Body of pancreas (tissue), 4 donors: ENCODE data around the gene MEIOC. TPM values are rescaled to one million over a fixed set of nuclear protein-coding genes. Genes with fewer than 3 reads are reported as not detected.

Source experiments
- ATAC-seq: fragments of 150-250 bp; one replicate; pipeline ENCODE4 v1.9.1; 2016
- DNase-seq, 4 donors: peaks; one replicate each; pipeline ENCODE4 v3.0.0-alpha.2; 2019
- H3K27ac ChIP-seq, 4 donors: fragments of 200-600 bp; sonication (generic); 1 replicate in 3 of 4; 2 replicates in 1 of 4; pipeline versions ENCODE4 v1.5.1 to v1.6.1; 2016 to 2019; ENCODE audit warnings: mild to moderate bottlenecking in 1 of 4, mixed read lengths in 1 of 4, moderate library complexity in 1 of 4
- H3K27me3 ChIP-seq, 2 donors: fragments of 200-600 bp; sonication (generic); one replicate each; pipeline ENCODE4 v1.6.0; 2016; ENCODE audit warnings: mild to moderate bottlenecking in 1 of 2
- H3K36me3 ChIP-seq, 2 donors: fragments of 200-600 bp; sonication (generic); replicated peaks in 1 of 2; 2 replicates each; pipeline ENCODE4 v1.5.1; 2016; ENCODE audit warnings: low read depth in 2 of 2; ENCODE audit not compliant: insufficient read depth in 1 of 2
- H3K4me1 ChIP-seq: fragments of 200-600 bp; sonication (generic); one replicate; pipeline ENCODE4 v1.6.0; 2016
- H3K4me3 ChIP-seq, 2 donors: fragments of 200-600 bp; sonication (generic); 1 replicate in 1 of 2; 2 replicates in 1 of 2; pipeline ENCODE4 v1.5.1; 2016 to 2019
- H3K9me3 ChIP-seq, 3 donors: fragments of 200-600 bp; sonication (generic); 1 replicate in 2 of 3; 2 replicates in 1 of 3; pipeline ENCODE4 v1.5.1; 2016
- CTCF ChIP-seq, 7 experiments: fragments of 450-650 bp in 4 of 7; fragments of 200-600 bp in 3 of 7; sonication (generic) in 3 of 7; IDR thresholded peaks; one replicate each; pipeline ENCODE4 v1.5.1; 2016 to 2019; ENCODE audit warnings: antibody characterized with exemption in 7 of 7
- POLR2A ChIP-seq, 3 donors: fragments of 450-650 bp; IDR thresholded peaks; one replicate each; pipeline ENCODE4 v1.6.1; 2016; ENCODE audit warnings: antibody characterized with exemption in 3 of 3, mild to moderate bottlenecking in 2 of 3
- WGBS, 2 donors: methylation state at CpG; one replicate each; pipeline ENCODE4 v1.1.5; 2017; 5-methylcytosine and 5-hydroxymethylcytosine counted together
- intact Hi-C: fragments of 100-400 bp; cut with DNase I; formaldehyde crosslinking; loops from one replicate; pipeline ENCODE4 v1.15.1; 2023
- total RNA-seq, 2 donors: library from RNA; depleted of rRNA; stranded (reverse); fragments of >200 nt; gene quantifications; one replicate each; pipeline ENCODE4 v1.1.0, GENCODE V29; 2016

MEIOC gene
- total RNA-seq, 2 donors from 2014 or later: not detected

GRCh38 chr17:44645341-44645740 is 10.9 kb upstream of the MEIOC start:
- no peaks in the 10 kb centered on the region for H3K9me3 ChIP-seq
- H3K27ac ChIP-seq: no peak overlapping the region
- 53 to 75% methylated on average over 3 to 12 of the region's 12 CpGs for WGBS, 2 donors
- H3K4me3 ChIP-seq: no peak overlapping the region
- DNase-seq (no peak), ATAC-seq (no peak)
- intact Hi-C loops: no loop called here
- no peak for TF ChIP-seq CTCF (IDR thresholded peaks at IDR 0.05)
- TF ChIP-seq POLR2A (IDR thresholded peaks at IDR 0.05): no peak
- H3K4me1 ChIP-seq: no peaks in the 10 kb centered on the region
- no peaks in the 10 kb centered on the region for H3K36me3 ChIP-seq
- H3K27me3 ChIP-seq: no peaks in the 10 kb centered on the region

- DNase-seq (no peak), ATAC-seq (no peak)
- Histone ChIP-seq H3K9me3 (no peaks in the 10 kb centered on the region), H3K36me3 (no peaks in the 10 kb centered on the region), H3K27ac (no peak overlapping the region), H3K27me3 (no peaks in the 10 kb centered on the region), H3K4me1 (no peaks in the 10 kb centered on the region), H3K4me3 (no peak overlapping the region)
- WGBS, 2 donors: 66 to 68% methylated on average over 4 of the region's 4 CpGs
- no peak for TF ChIP-seq CTCF (IDR thresholded peaks at IDR 0.05)
- TF ChIP-seq POLR2A (IDR thresholded peaks at IDR 0.05): no peak
- intact Hi-C loops: no loop called here
These were observed 10.0 kb upstream of the MEIOC start for GRCh38 chr17:44646280-44646679.

- intact Hi-C loops: no loop called here
- Histone ChIP-seq H3K4me3 (no peak overlapping the region), H3K36me3 (no peaks in the 10 kb centered on the region), H3K27ac (no peak overlapping the region), H3K4me1 (no peaks in the 10 kb centered on the region), H3K9me3 (no peaks in the 10 kb centered on the region), H3K27me3 (no peaks in the 10 kb centered on the region)
- no peak for TF ChIP-seq POLR2A (IDR thresholded peaks at IDR 0.05)
- no peak for TF ChIP-seq CTCF (IDR thresholded peaks at IDR 0.05)
- DNase-seq (no peak), ATAC-seq (no peak)
These were observed 8.5 kb upstream of the MEIOC start for GRCh38 chr17:44647736-44648135.

- H3K27ac ChIP-seq: no peak overlapping the region
- no peaks in the 10 kb centered on the region for H3K4me1 ChIP-seq
- intact Hi-C loops: no loop called here
- no peaks in the 10 kb centered on the region for H3K27me3 ChIP-seq
- H3K36me3 ChIP-seq: no peaks in the 10 kb centered on the region
- 45 to 66% methylated on average over 2 of the region's 2 CpGs for WGBS, 2 donors
- TF ChIP-seq POLR2A (IDR thresholded peaks at IDR 0.05) (no peak), CTCF (IDR thresholded peaks at IDR 0.05) (no peak)
- ATAC-seq (no peak), DNase-seq (no peak)
- H3K4me3 ChIP-seq: no peak overlapping the region
- no peaks in the 10 kb centered on the region for H3K9me3 ChIP-seq
These were observed 7.3 kb upstream of the MEIOC start for GRCh38 chr17:44648963-44649362.

- WGBS, 2 donors: 65 to 67% methylated on average over 4 to 5 of the region's 5 CpGs
- TF ChIP-seq POLR2A (IDR thresholded peaks at IDR 0.05) (no peak), CTCF (IDR thresholded peaks at IDR 0.05) (no peak)
- Histone ChIP-seq H3K36me3 (no peaks in the 10 kb centered on the region), H3K27me3 (peaks cover 0 to 7% of the 10 kb centered on the region in 2 donors), H3K4me1 (peaks cover 3% of the 10 kb centered on the region), H3K4me3 (no peak overlapping the region), H3K27ac (no peak overlapping the region), H3K9me3 (no peaks in the 10 kb centered on the region)
- ATAC-seq (no peak), DNase-seq (no peak)
- intact Hi-C loops: no loop called here
These were observed 5.0 kb upstream of the MEIOC start for GRCh38 chr17:44651228-44651627.
